ENCODE measurements around the gene RAPGEF5.

Gene RAPGEF5

GRCh38 chr7:22346383-22347107 lies 10.4 kb downstream of the RAPGEF5 start:
- DNase-seq (ENCODE audit: low read depth) = no peak

DNA sequence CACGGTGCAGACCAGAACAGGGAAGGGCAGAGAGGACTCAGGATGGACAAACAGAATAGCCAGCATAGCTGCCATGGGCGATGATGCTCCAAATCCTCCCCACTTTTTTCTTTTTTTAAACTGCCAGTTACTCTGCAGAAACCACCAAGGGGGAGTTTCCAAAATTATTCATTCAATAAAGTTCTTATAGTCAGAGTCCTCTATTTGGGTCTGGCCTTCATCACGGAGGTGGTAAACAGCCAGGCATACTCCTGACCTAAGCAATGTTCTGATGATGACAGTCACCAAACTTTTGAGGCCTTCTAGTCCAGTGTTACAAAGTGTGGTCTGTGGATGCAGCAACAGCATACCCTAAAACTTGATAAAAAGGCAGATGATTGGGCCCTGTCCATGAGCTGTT lies 12.3 kb downstream of the RAPGEF5 start:
- no peak for DNase-seq (ENCODE audit: low read depth)

DNA sequence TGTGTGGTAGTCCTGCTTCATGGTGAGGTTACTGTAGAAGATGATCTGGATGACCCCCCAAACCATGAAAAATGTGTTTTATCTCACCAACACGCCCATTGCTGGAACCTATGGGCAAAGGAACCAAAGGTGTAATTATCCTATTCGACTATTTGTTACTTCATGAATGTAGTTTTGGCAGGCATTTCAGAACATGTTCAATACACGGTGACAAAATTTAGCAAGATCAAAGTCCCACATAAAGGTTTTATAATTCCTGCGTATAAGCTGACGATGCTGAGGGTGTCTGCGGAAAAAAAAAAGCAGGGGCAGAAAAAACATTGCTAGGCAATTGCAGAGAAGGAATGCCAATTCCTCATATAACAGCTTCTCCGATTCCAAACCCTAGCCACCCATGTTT lies 13.3 kb downstream of the RAPGEF5 start:
- no peak for DNase-seq (ENCODE audit: low read depth)

- no peak for DNase-seq (ENCODE audit: low read depth)
These were observed 13.9 kb downstream of the RAPGEF5 start for GRCh38 chr7:22343071-22343470.

DNA sequence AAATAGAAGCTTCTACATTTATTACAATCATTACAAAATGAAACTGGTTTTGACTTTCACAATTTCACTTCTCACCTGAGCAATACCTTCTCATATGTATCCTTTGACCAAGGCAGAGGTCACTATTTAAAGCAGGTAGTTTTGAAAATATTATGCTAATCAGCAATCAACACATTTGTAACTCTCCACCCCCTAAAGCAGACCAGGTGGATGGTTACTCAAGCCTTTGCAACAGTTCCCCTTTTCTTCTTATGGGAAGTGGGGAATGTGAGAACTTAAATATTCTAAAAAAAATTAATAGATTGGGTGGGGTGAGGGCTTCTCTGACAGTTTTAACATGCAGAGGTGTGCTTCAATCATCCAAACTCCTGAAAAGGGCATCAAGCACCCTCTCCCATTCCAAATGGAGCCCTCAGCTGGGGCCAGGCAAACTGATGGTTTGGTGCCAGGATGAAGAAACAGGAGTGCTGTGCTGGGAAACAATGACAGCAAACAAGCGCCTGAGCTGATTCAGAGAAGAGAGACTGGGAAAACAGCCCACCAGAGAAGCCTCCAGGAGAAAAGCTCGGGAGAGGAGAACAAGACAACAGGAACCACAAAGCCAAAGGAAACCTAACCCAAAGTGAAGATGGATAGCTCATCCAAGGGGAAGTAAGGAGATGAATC lies 17.1 kb downstream of the RAPGEF5 start:
- DNase-seq (ENCODE audit: low read depth) = no peak

- DNase-seq (ENCODE audit: low read depth) = no peak
These were observed 18.1 kb downstream of the RAPGEF5 start for GRCh38 chr7:22338877-22339276.

- no peak for DNase-seq (ENCODE audit: low read depth)
These were observed 18.5 kb downstream of the RAPGEF5 start for GRCh38 chr7:22338411-22338810.

GRCh38 chr7:22333680-22334141 lies 23.2 kb downstream of the RAPGEF5 start:
- DNase-seq (ENCODE audit: low read depth) = no peak

- no peak for DNase-seq (ENCODE audit: low read depth)
These were observed 24.5 kb downstream of the RAPGEF5 start for GRCh38 chr7:22332461-22332870.

GRCh38 chr7:22331704-22332103 lies 25.2 kb downstream of the RAPGEF5 start:
- no peak for DNase-seq (ENCODE audit: low read depth)

DNA sequence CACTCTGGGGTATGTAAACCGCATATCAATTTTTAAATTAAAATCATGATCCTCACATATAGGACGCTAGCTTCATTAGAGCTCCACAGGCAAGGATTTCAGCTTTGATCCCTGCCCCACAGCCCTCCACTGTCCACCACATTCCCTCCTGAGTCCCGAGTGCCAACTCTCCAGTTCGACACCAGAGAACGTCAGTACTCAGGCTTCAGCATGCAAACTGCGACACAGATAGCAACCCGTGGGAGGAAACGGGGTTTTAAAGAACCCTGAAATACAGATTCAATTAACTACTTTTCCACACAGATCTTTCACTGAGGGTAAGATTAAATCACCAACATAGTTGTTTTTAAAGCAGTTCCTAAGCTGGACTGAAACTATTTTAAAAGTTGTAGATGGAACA lies 26.1 kb downstream of the RAPGEF5 start:
- DNase-seq (ENCODE audit: low read depth) = no peak

DNA sequence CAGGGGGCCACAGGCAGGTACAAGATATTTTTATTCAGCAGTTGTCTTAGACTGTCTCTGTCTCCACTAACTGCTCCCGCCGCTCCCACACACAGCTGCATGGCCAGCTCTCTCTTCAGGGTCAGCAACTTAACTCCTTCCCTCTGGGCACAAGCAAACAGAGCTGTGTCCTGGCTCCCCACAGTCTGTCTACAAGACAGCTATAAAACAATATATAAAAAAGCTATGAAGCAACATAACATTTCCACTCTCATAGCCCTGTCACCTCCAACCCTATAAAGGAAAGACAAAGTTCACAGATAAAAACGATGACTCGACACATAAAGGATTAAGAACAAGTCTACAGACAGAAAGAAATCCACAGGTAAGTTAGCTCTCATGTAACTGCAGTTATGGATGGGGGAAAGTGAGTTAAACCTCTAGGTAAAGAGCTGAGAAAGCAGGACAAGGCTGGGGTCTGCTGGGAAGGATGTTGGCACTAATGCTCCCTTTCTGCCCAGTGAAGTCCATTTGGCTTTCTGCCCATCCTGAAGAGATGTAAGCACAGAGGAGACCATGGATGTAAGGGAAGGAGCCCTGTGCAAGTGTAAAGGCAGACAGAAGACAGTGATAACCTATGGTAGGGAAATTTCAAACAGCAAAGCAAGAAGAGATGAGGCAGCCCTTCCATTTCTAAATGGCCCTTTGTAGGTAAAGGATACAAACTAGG lies 27.0 kb downstream of the RAPGEF5 start:
- no peak for DNase-seq (ENCODE audit: low read depth)

- DNase-seq (ENCODE audit: low read depth) = no peak
These were observed 30.8 kb downstream of the RAPGEF5 start for GRCh38 chr7:22326181-22326580.

- DNase-seq (ENCODE audit: low read depth) = no peak
These were observed 31.3 kb downstream of the RAPGEF5 start for GRCh38 chr7:22325671-22326070.

GRCh38 chr7:22323714-22324113 lies 33.2 kb downstream of the RAPGEF5 start:
- no peak for DNase-seq (ENCODE audit: low read depth)

DNA sequence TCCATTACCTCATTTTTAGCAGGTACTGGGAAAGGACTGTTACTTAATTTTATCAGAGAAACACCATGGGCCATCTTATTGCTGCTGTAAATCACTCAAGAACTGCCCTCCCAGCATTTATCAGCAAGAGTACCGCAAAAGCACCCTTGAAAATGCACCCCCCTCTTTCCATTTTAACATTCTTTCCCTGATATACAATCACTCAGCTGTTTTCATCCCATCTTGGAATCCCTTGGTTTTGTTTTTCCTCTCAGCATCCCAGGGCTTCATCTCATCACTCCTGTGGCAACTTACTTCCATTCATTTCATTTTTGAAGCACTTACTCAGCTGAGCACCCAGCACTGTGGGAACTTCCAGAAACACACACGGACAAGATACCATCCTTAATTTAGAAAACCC lies 36.5 kb downstream of the RAPGEF5 start:
- no peak for DNase-seq (ENCODE audit: low read depth)

GRCh38 chr7:22319424-22320403 lies 37.2 kb downstream of the RAPGEF5 start:
- no peak for DNase-seq (ENCODE audit: low read depth)

DNA sequence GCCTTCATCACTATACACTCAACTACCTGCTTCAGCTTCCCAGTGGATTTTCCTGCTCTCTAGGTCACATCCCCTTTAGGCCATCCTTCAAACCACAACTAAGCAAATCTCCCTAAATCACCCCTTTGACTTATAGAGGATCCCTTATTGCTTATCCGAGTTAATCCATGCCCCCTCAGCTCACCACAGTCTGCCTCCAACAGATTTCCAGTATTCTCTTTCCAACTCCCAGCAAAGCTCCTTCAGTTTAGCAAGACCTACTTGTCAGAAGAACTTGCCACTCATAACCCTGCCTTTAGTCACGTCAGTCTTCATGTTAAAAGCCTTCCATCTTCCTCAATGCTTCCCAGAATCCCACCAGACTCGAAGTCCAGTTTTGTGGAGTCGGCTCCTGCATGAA lies 38.6 kb downstream of the RAPGEF5 start:
- DNase-seq (ENCODE audit: low read depth) = no peak

DNA sequence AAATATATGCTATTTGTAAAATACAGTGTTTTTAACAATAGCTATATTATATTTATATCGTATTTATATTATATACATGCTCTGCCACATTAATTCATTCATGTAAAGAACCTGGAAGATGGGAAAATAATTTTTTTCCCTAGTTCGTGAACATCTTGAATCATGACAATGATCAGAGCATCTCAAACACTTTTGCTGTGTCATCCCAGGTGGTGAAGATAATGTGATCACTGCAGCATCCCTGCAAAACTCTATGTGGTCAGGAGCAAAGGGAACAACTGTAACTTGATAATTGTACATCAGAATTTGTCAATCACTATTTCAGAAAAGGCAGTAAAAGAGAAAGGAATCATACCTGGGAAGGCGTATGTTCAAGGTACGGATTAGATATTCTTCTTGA lies 39.3 kb downstream of the RAPGEF5 start:
- DNase-seq (ENCODE audit: low read depth) = no peak

GRCh38 chr7:22316914-22317313 lies 40.0 kb downstream of the RAPGEF5 start:
- DNase-seq (ENCODE audit: low read depth) = no peak

- no peak for DNase-seq (ENCODE audit: low read depth)
These were observed 49.1 kb downstream of the RAPGEF5 start for GRCh38 chr7:22307816-22308215.

- DNase-seq (ENCODE audit: low read depth) = no peak
These were observed 51.2 kb downstream of the RAPGEF5 start for GRCh38 chr7:22305706-22306105.
